Measurements from ENCODE around the gene RPS25.

GRCh38 chr11:119048644-119049043, 30.5 kb upstream of the RPS25 start:
- TF ChIP-seq CTCF (IDR thresholded peaks at IDR 0.05; ENCODE audit: low read depth, low read length, poor library complexity, severe bottlenecking) (no peak), EZH2phosphoT487 (IDR thresholded peaks at IDR 0.05; ENCODE audit: borderline replicate concordance, low read length) (no peak)

Data from DOHH2 (cell line).